HuH-7 (cell line): ENCODE data around the gene CCDC34.
"Not testable (repeated sequence)": the region's sequence is repeated elsewhere in the genome, so short reads cannot be mapped to it uniquely, and the experiment has no call there.

ENCODE experiments used
- DNase-seq: peaks from one replicate; pipeline ENCODE4 v3.0.0; 2011; ENCODE audit warnings: low spot score

Gene CCDC34

GRCh38 chr11:27361649-27362431 lies 1.2 kb downstream of the CCDC34 start:
- no peak for DNase-seq

GRCh38 chr11:27358296-27358695 lies 4.7 kb downstream of the CCDC34 start:
- no peak for DNase-seq

GRCh38 chr11:27357250-27357649 lies 5.8 kb downstream of the CCDC34 start:
- DNase-seq = no peak

- DNase-seq = no peak
Measured at GRCh38 chr11:27356624-27357222, 6.3 kb downstream of the CCDC34 start.

GRCh38 chr11:27355575-27356104 lies 7.4 kb downstream of the CCDC34 start:
- no peak for DNase-seq

- DNase-seq = no peak
Measured at GRCh38 chr11:27354359-27354965, 8.6 kb downstream of the CCDC34 start.

GRCh38 chr11:27353593-27354358 lies 9.2 kb downstream of the CCDC34 start:
- DNase-seq = peak; percentile 44

- no peak for DNase-seq
Measured at GRCh38 chr11:27352781-27353180, 10.2 kb downstream of the CCDC34 start.

- no peak for DNase-seq
Measured at GRCh38 chr11:27350511-27350910, 12.5 kb downstream of the CCDC34 start.

GRCh38 chr11:27349919-27350318 lies 13.1 kb downstream of the CCDC34 start:
- peak; percentile 66 for DNase-seq

- peak; percentile 41 for DNase-seq
Measured at GRCh38 chr11:27348340-27348873, 14.6 kb downstream of the CCDC34 start.

- DNase-seq = no peak
Measured at GRCh38 chr11:27347359-27348339, 15.4 kb downstream of the CCDC34 start.

- no peak for DNase-seq
Measured at GRCh38 chr11:27339941-27340340, 23.1 kb downstream of the CCDC34 start.

- not testable (repeated sequence) for DNase-seq
Measured at GRCh38 chr11:27334764-27335163, 28.3 kb downstream of the CCDC34 start.

- no peak for DNase-seq
Measured at GRCh38 chr11:27331981-27332380, 31.0 kb downstream of the CCDC34 start.

- DNase-seq = no peak
Measured at GRCh38 chr11:27330633-27331270, 32.3 kb downstream of the CCDC34 start.

GRCh38 chr11:27329867-27330632 lies 33.0 kb downstream of the CCDC34 start:
- DNase-seq = no peak

- no peak for DNase-seq
Measured at GRCh38 chr11:27328614-27329013, 34.4 kb downstream of the CCDC34 start.

- not testable (repeated sequence) for DNase-seq
Measured at GRCh38 chr11:27327064-27327463, 36.0 kb downstream of the CCDC34 start.
